ENCODE measurements around the gene DIMT1. TPM values are rescaled to one million over a fixed set of nuclear protein-coding genes. Genes with fewer than 3 reads are reported as not detected.

The DIMT1 gene
- total RNA-seq: 10 to 100 TPM; 17.6 to 23.5 TPM
- long read RNA-seq, transcript DIMT1-201 (12 exons, 2,859 nt): major isoform, 48 of 51 reads
- long read RNA-seq, partial matches to known transcripts: 1 of 51 reads
- long read RNA-seq, other reads (novel, unspliced or antisense): 1 of 51 reads

DNA sequence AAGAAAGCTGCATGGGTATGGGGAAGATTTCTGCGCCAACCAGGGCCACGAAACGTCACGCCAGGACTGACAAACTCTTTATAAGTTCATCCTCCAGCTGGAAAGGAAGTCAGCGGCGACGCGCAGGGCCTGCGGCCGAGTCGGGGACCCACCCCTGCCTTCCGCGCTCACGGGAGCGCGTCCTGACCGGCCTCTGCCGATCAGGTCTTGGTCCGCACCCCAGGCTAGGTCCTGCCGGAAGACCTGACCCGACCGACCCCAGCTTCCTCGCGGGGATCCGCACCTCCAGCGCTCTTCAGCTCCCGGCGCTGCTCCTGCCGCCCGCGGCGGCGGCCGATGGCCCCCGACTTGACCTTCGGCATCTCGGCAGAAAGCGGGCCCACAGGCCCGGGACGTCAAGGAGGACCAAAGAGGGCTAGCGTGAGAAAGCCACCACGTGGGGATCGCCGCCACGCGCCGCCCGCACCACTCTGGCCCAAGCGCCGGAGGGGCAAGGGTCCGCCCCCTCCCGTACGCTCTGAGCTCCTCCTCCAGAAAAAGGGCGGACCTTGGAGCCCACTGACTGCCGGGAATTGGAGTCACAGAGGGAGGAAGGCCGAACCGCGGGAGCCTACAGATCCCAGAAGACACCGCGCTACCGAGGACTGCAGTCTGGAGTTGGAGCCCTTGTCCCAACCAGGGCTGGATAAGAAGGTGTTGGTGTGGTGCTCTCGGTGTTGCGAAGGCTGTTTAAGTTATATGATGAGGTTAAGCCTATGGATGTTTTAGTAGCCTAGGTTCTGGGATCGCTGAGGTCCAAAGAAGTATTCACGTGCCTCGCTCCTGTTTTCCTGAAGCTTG is at the start of gene DIMT1:
Gene DIMT1, minus strand, starts transcription at position 495 of the 840 bp plus-strand sequence. Its CDS starts 133 bp downstream, at position 362.
- intact Hi-C loops (cut with DNase I): no loop called here
- peak; percentile 99 to 100 for ATAC-seq

GRCh38 chr5:62450259-62450658 is 46.6 kb upstream of the DIMT1 start:
- DNase-seq: no peak
- intact Hi-C loops (cut with DNase I): no loop called here
- ATAC-seq: no peak

More for the DNA sequence above, at the start of gene DIMT1:
- peak; percentile 96 for DNase-seq

- ATAC-seq: no peak
- intact Hi-C loops (cut with DNase I): loop anchor here in 1 of 2 donors (10.0 kb wide), 1 partner anchor 1516 kb away; the partner anchor contains the start of gene HTR1A
Observed at GRCh38 chr5:62448528-62448927, 44.8 kb upstream of the DIMT1 start.

GRCh38 chr5:62432621-62433064 is 28.9 kb upstream of the DIMT1 start:
- peak; percentile 28 to 70 for ATAC-seq
- no peak for DNase-seq
- intact Hi-C loops (cut with DNase I): no loop called here

More at GRCh38 chr5:62448528-62448927, 44.8 kb upstream of the DIMT1 start:
- no peak for DNase-seq

- DNase-seq (peak; percentile 32), ATAC-seq (peak; percentile 78 to 83)
- intact Hi-C loops (cut with DNase I): no loop called here
Observed at GRCh38 chr5:62431735-62432620, 28.3 kb upstream of the DIMT1 start.

DNA sequence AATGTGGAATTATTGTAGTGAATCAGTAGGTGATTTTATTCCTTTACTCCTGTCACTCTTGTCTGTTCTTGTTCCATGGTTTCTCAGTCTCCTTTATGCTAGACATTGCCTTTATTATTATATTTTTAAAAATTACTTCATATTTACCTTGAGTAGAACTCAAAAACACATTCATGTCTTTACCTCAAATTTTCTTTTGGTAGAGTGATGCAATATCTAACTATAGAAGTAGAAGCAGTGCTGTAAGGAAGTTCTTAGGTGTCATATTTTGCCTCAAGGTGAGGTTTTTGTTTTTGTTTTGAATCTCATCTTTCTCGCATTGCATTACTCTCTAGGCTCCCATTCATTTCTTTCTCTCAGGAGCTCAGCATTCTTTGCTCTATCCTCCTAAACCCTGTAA is 21.1 kb upstream of the DIMT1 start:
- intact Hi-C loops (cut with DNase I): no loop called here
- ATAC-seq: no peak
- DNase-seq: no peak

DNA sequence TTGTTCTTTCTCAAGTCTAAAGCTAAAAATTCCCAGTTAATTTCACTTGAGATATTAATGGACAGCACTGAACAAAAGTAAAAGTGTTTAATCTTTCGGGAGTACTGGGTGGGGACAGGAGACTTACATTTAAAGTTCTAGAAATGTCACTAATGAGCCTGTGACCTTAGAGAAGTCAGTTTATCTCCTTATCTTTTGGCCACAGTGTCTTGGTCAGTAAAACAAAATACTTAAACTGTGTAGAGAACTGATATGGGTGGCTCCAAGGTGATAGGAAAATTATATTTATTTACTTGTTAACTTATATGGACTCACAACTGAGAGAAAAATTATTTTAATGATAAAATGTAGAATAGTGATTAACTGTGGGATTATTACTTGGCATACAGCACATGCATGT is 17.7 kb upstream of the DIMT1 start:
- ATAC-seq (no peak), DNase-seq (no peak)
- intact Hi-C loops (cut with DNase I): no loop called here

DNA sequence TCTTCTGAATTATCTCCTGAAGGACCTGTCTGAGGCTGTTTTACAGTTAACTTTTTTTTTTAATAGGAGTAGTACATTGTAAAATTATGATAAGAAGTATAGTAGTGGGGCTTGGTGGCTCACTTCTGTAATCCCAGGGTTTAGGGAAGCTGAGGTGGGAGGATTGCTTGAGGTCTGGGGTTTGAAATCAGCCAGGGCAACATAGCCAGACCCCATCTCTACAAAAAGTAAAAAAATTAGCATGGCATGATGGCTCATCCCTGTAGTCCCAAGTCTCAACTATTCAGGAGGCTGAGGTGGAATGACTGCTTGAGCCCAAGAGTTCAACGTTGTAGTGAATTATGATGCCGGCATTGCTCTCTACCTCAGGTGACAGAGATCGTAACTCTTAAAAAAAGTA is 15.9 kb upstream of the DIMT1 start:
- ATAC-seq (no peak), DNase-seq (no peak)
- intact Hi-C loops (cut with DNase I): no loop called here

DNA sequence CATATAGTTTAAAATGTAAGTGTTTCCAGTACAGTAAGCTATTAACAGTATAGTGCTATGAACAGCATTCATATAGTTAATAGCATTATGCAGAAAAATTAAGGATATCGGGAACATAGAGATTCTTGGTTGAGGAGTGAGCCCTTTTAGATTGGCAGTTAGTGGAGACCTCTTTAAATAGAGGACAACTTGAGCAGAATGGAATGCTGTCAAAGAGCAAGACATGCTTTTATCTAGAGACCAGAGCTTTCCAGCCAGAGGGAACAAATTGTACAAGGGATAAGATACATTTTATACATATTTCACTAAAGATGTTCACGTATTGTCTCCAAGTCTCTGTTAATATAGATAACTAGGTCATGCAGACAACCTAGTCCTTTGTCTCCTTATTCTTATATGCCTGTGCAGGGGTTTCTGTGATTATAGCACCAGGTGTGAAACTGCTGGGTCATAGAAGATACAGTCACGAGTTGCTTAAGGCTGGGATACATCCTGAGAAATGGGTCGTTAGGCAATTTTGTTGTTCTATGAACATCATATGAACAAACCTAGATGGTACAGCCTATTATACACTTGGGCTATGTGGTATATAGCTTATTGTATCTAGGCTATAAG is 14.9 kb upstream of the DIMT1 start:
- ATAC-seq: peak; percentile 67 to 78
- DNase-seq: no peak
- intact Hi-C loops (cut with DNase I): no loop called here

DNA sequence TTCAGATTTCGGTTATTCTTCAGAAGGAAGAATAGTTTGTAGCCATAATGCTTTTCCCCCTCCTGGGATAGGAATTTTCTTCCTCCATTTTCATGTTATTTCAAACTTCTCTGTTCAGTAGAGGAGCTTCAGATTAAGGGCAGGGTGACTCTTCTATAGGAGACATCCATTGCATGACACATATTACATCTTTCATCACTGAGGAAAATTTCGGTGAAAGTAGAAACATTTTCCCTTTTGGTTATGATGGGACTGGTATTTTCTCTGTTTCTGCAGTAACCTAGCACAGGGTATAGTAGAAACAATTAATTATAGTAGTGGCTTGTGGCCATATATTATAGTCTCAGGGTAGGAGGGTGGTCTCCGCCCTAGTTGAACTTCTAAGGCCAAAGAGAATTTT is 10.0 kb upstream of the DIMT1 start:
- no peak for ATAC-seq
- intact Hi-C loops (cut with DNase I): no loop called here

DNA sequence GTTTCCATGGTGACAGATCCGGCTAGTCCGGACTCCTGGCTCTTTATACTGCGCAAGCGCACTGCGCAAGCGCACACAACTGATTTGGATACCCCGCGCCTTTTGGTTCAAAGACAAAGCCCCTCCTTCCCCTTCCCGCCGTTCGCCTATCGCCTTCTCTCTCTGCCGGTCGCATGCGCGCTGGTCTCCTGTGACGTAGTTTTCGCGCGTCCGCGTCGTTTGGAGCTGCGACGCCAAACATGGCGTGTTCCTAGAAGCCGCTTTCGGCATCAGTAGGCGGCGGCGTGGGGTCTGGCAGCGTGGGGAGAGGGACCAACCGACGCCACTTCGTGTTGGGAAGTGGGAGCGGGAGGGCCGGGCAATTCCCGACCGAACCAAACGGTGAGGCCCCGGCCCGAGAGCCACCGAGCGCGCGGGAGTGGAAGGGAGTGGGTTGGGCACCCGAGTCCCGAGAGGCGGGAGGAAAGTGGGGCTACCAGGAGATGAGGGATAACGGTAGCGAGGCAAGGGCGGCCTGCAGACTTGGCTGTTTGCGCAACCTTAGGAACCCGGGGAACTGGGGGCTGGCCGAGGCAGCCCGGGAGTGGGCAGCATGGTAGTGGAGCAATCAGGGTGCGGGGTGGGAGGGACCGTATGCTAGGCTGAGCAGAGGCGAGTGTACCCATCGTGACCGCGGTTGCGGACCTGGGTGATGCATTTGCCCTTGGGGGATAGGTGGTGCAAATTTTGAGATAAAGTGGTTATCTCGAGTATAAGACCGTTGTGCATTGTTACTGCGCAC is 9.0 kb upstream of the DIMT1 start, which contains the start of gene IPO11:
Gene IPO11, plus strand, starts transcription at position 215 of the 781 bp plus-strand sequence. CDS start 24,517 bp downstream, outside the sequence.
- intact Hi-C loops (cut with DNase I): no loop called here
- DNase-seq: peak; percentile 99

More for the DNA sequence above, 10.0 kb upstream of the DIMT1 start:
- DNase-seq: no peak

GRCh38 chr5:62395210-62395950 is 8.3 kb downstream of the DIMT1 start:
- no peak for ATAC-seq
- no peak for DNase-seq
- intact Hi-C loops (cut with DNase I): no loop called here

More for the DNA sequence above, 9.0 kb upstream of the DIMT1 start, which contains the start of gene IPO11:
- ATAC-seq: peak; percentile 99 to 100

GRCh38 chr5:62386824-62387223 is 16.9 kb downstream of the DIMT1 start:
- no peak for ATAC-seq
- no peak for DNase-seq
- intact Hi-C loops (cut with DNase I): no loop called here

GRCh38 chr5:62385816-62386400 is 17.8 kb downstream of the DIMT1 start:
- intact Hi-C loops (cut with DNase I): no loop called here
- no peak for DNase-seq
- no peak for ATAC-seq

- DNase-seq (no peak), ATAC-seq (no peak)
- intact Hi-C loops (cut with DNase I): no loop called here
Observed at GRCh38 chr5:62385131-62385530, 18.6 kb downstream of the DIMT1 start.

- ATAC-seq (no peak), DNase-seq (no peak)
- intact Hi-C loops (cut with DNase I): no loop called here
Observed at GRCh38 chr5:62376064-62376463, 27.6 kb downstream of the DIMT1 start.

GRCh38 chr5:62375627-62376026 is 28.1 kb downstream of the DIMT1 start:
- ATAC-seq (no peak), DNase-seq (no peak)
- intact Hi-C loops (cut with DNase I): no loop called here
